Measurements from ENCODE around the gene RBPJL. TPM values are rescaled to one million over a fixed set of nuclear protein-coding genes. Genes with fewer than 3 reads are reported as not detected.

RBPJL gene
- total and polyA plus RNA-seq, 8 donors, result 2.2 to 10.4 (median 3.4) TPM; not detected in 4

- no peak for TF ChIP-seq POLR2AphosphoS5 (IDR thresholded peaks at IDR 0.05)
- TF ChIP-seq, protein P1, sequence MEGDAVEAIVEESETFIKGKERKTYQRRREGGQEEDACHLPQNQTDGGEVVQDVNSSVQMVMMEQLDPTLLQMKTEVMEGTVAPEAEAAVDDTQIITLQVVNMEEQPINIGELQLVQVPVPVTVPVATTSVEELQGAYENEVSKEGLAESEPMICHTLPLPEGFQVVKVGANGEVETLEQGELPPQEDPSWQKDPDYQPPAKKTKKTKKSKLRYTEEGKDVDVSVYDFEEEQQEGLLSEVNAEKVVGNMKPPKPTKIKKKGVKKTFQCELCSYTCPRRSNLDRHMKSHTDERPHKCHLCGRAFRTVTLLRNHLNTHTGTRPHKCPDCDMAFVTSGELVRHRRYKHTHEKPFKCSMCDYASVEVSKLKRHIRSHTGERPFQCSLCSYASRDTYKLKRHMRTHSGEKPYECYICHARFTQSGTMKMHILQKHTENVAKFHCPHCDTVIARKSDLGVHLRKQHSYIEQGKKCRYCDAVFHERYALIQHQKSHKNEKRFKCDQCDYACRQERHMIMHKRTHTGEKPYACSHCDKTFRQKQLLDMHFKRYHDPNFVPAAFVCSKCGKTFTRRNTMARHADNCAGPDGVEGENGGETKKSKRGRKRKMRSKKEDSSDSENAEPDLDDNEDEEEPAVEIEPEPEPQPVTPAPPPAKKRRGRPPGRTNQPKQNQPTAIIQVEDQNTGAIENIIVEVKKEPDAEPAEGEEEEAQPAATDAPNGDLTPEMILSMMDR (IDR thresholded peaks at IDR 0.05), result no peak
- no peak for TF ChIP-seq EP300 (IDR thresholded peaks at IDR 0.05)
- no peak for TF ChIP-seq POLR2A (IDR thresholded peaks at IDR 0.05)
- DNase-seq, result no peak
- Histone ChIP-seq H3K4me1 (peaks cover 3 to 41% (median 12%) of the 10 kb centered on the region in 4 donors), H3K36me3 (no peaks in the 10 kb centered on the region), H3K4me3 (no peak overlapping the region), H3K9me3 (no peaks in the 10 kb centered on the region), H3K27me3 (peaks cover 0 to 43% (median 19%) of the 10 kb centered on the region in 3 donors), H3K27ac (no peak overlapping the region)
- intact Hi-C loops (cut with DNase I; ENCODE audit: low total_unique reads), result loop anchor here (5.0 kb wide), 2 partner anchors 123 to 453 kb away; no protein-coding TSS in a partner anchor
- WGBS, 5 donors, result 69 to 93% (median 81%) methylated on average over 2 of the region's 2 CpGs
Observed at GRCh38 chr20:45318948-45319347, 12.3 kb downstream of the RBPJL start.

DNA sequence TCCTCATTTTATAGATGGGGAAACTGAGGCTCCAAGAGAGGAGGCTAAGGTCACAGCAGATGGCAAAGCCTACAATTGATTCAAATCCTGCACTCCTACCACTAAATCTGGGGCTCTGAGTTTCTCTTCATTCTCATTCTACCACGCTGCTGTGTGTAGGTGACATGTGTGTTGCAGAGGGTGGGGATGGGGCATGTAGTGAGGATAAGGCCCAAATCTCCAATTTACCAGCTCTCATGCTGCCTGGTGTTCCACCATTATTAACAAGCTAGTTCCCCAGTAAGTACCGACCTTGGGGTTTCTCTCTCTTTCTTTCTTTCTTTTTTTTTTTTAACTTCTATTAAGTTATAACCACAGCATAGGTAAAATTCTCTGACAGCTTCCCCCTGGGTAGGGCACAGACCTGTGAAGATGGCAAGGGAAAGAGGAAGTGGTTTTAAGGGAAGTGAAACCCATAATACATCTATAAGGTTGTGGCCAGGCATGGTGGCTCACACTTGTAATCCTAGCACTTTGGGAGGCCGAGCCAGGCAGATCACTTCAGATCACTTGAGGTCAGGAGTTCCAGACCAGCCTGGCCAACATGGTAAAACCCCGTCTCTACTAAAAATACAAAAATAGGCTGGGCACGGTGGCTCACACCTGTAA, 14.4 kb downstream of the RBPJL start:
- intact Hi-C loops (cut with DNase I; ENCODE audit: low total_unique reads), result no loop called here
- Histone ChIP-seq H3K4me3 (no peak overlapping the region), H3K4me1 (peaks cover 3 to 41% (median 11%) of the 10 kb centered on the region in 4 donors), H3K27ac (peak overlapping the region in 2 of 5 donors; percentile 14 to 34), H3K27me3 (peaks cover 0 to 21% (median 15%) of the 10 kb centered on the region in 3 donors), H3K9me3 (no peaks in the 10 kb centered on the region), H3K36me3 (peaks cover 6 to 19% (median 17%) of the 10 kb centered on the region in 4 donors)
- TF ChIP-seq, protein P1 (IDR thresholded peaks at IDR 0.05), result no peak
- TF ChIP-seq POLR2A (IDR thresholded peaks at IDR 0.05) (no peak), EP300 (IDR thresholded peaks at IDR 0.05) (no peak), POLR2AphosphoS5 (IDR thresholded peaks at IDR 0.05) (no peak)
- WGBS, 5 donors, result 66 to 87% (median 80%) methylated on average over 5 of the region's 5 CpGs
- peak in 1 of 2 donors; percentile 28 for DNase-seq

DNA sequence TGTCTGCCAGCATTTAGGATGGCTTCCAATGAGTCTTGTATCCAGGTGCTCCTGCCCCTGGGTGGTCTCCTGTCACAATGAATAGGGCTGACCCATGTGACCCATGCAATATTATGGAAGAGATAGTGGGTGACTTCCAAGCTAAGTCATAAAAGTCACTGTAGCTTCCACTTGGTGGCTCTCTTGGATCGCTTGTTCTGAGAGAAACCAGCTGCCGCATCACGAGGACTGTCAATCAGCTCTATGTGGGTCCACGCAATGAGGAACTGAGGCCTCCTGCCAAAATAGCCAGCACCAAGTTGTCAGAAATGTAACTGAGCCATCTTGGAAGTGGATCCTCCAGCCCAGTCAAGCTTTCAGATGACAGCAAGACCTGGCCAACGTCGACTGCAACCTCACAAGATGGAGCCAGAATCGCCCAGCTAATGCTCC, 16.3 kb downstream of the RBPJL start:
- Histone ChIP-seq H3K27ac (peak overlapping the region in 3 of 5 donors; percentile 31 to 62 (median 53)), H3K36me3 (peaks cover 21 to 37% (median 35%) of the 10 kb centered on the region in 4 donors), H3K4me3 (no peak overlapping the region), H3K9me3 (no peaks in the 10 kb centered on the region), H3K4me1 (peaks cover 3 to 41% (median 7%) of the 10 kb centered on the region in 4 donors), H3K27me3 (peaks cover 0 to 2% (median 0%) of the 10 kb centered on the region in 3 donors)
- no peak for TF ChIP-seq EP300 (IDR thresholded peaks at IDR 0.05)
- TF ChIP-seq, protein P1 (IDR thresholded peaks at IDR 0.05), result peak in 4 of 7 experiments; percentile 16 to 58 (median 22)
- no peak for TF ChIP-seq POLR2A (IDR thresholded peaks at IDR 0.05)
- TF ChIP-seq POLR2AphosphoS5 (IDR thresholded peaks at IDR 0.05), result peak in 1 of 3 donors; percentile 44
- peak; percentile 70 to 74 for DNase-seq
- 38 to 48% (median 42%) methylated on average over 6 to 7 of the region's 7 CpGs for WGBS, 5 donors
- intact Hi-C loops (cut with DNase I; ENCODE audit: low total_unique reads), result no loop called here

DNA sequence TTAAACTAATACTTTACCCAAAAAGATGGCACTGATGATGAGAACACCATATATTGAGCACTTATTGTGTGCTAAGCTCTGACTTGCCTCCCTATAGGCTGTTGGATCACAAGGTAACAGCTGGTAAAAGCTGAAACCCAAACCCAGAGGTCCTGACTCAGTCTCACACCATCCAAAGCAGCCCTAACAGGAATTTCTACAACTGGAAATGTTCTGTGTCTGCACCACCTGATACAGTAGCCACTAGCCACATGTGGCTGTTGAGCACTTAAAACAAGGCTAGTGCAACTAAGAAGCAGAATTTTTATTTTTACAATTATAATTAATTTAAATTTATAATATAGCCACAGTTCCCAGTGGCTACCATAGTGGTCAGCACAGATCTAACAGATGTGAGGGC, 17.1 kb downstream of the RBPJL start:
- peaks cover 28 to 45% (median 43%) of the 10 kb centered on the region in 4 donors for H3K36me3 ChIP-seq
- no peak for DNase-seq
- H3K27ac ChIP-seq, result peak overlapping the region in 3 of 5 donors; percentile 23 to 53 (median 31)
- TF ChIP-seq, protein P1 (IDR thresholded peaks at IDR 0.05), result no peak
- TF ChIP-seq POLR2AphosphoS5 (IDR thresholded peaks at IDR 0.05), result peak in 1 of 3 donors; percentile 3
- intact Hi-C loops (cut with DNase I; ENCODE audit: low total_unique reads), result no loop called here
- H3K4me1 ChIP-seq, result peaks cover 4 to 41% (median 7%) of the 10 kb centered on the region in 4 donors
- H3K4me3 ChIP-seq, result no peak overlapping the region
- no peaks in the 10 kb centered on the region for H3K27me3 ChIP-seq
- no peaks in the 10 kb centered on the region for H3K9me3 ChIP-seq

Data from stomach (tissue), 9 donors.